GM12878 (cell line): ENCODE measurements around the gene COPZ2. TPM values are rescaled to one million over a fixed set of nuclear protein-coding genes. Genes with fewer than 3 reads are reported as not detected.
A peak's percentile ranks its signal among the peaks of the same experiment; 100 is the strongest.

Experiments
- BCL11A ChIP-seq: IDR thresholded peaks from 2 replicates; pipeline ENCODE4 v1.6.1; 2011; ENCODE audit warnings: low read depth, low read length
- IKZF2 ChIP-seq, 2 experiments: fragments of 450-650 bp; IDR thresholded peaks; 2 replicates each; pipeline ENCODE4 v1.6.1; 2017; ENCODE audit warnings: mild to moderate bottlenecking in 2 of 2, moderate library complexity in 2 of 2
- MEF2A ChIP-seq: IDR thresholded peaks from 2 replicates; pipeline ENCODE4 v1.6.1; 2011; ENCODE audit warnings: low read depth, mild to moderate bottlenecking, low read length, moderate library complexity; ENCODE audit not compliant: insufficient read depth
- MTA2 ChIP-seq: fragments of 450-650 bp; IDR thresholded peaks from 2 replicates; pipeline ENCODE4 v1.6.1; 2016; ENCODE audit warnings: low read depth, mild to moderate bottlenecking, moderate library complexity
- POU2F2 ChIP-seq: IDR thresholded peaks from 3 replicates; pipeline ENCODE4 v1.6.1; 2011; ENCODE audit warnings: low read depth, mild to moderate bottlenecking, low read length, borderline replicate concordance
- RAD51 ChIP-seq: fragments of 450-650 bp; IDR thresholded peaks from 2 replicates; pipeline ENCODE4 v1.6.1; 2016; ENCODE audit warnings: moderate library complexity, mild to moderate bottlenecking, inconsistent platforms
- RCOR1 ChIP-seq: conservative IDR thresholded peaks from 2 replicates; pipeline ENCODE4 v1.6.1; 2012; ENCODE audit warnings: low read depth, low read length, improper control_type of control experiment
- RUNX3 ChIP-seq: IDR thresholded peaks from 2 replicates; pipeline ENCODE4 v1.6.1; 2012; ENCODE audit warnings: low read length, inconsistent platforms
- SMARCA5 ChIP-seq: fragments of 450-650 bp; IDR thresholded peaks from 2 replicates; pipeline ENCODE4 v1.6.1; 2017; ENCODE audit warnings: mild to moderate bottlenecking
- SMC3 ChIP-seq: IDR thresholded peaks from 2 replicates; pipeline ENCODE4 v1.6.1; 2011; ENCODE audit warnings: low read length, improper control_type of control experiment, borderline replicate concordance
- SREBF2 ChIP-seq: IDR thresholded peaks from 2 replicates; pipeline ENCODE4 v1.6.1; 2012; ENCODE audit warnings: mild to moderate bottlenecking, low read length
- SUPT20H ChIP-seq: IDR thresholded peaks from 2 replicates; pipeline ENCODE4 v1.6.1; 2011; ENCODE audit warnings: low read depth, mild to moderate bottlenecking, low read length, moderate library complexity, borderline replicate concordance; ENCODE audit not compliant: control insufficient read depth
- YBX1 ChIP-seq: fragments of 450-650 bp; IDR thresholded peaks from 2 replicates; pipeline ENCODE4 v1.6.1; 2016; ENCODE audit warnings: antibody characterized with exemption
- polyA plus RNA-seq, 11 experiments: library from polyadenylated mRNA; depleted of rRNA in 4 of 11; unstranded in 6 of 11; stranded (reverse) in 5 of 11; fragments of >200 nt; fragmentation: Nextera tagmentation in 4 of 11; fragmentation: Illumina TruSeq in 1 of 11; extraction: Ambion mirVana in 4 of 11; extraction: Trizol in 1 of 11; gene quantifications; 1 replicate in 1 of 11; 2 replicates in 10 of 11; pipeline versions ENCODE4 v1.2.1 to v1.2.3, GENCODE V29; 2011 to 2016; ENCODE audit warnings: inconsistent platforms in 2 of 11, missing spikeins in 2 of 11, low read depth in 1 of 11
- total RNA-seq, 4 experiments: library from RNA; depleted of rRNA in 3 of 4; stranded (reverse); fragments of >200 nt in 3 of 4; fragmentation: Illumina TruSeq in 1 of 4; extraction: Trizol in 1 of 4; gene quantifications; 2 replicates each; pipeline versions ENCODE4 v1.2.1 to v1.2.3, GENCODE V29; 2013 to 2021
- TF ChIP-seq, protein P1 (sequence below): fragments of 450-650 bp; IDR thresholded peaks from 2 replicates; pipeline ENCODE4 v1.6.1; 2017; ENCODE audit warnings: mild to moderate bottlenecking
- TF ChIP-seq, protein P2 (sequence below): fragments of 150-350 bp; IDR thresholded peaks from 2 replicates; pipeline ENCODE4 v1.6.1; 2016; ENCODE audit warnings: low read depth, low read length
- TF ChIP-seq, protein P3 (sequence below): IDR thresholded peaks from 2 replicates; pipeline ENCODE4 v1.6.1; 2012; ENCODE audit warnings: improper control_type of control experiment, low read depth, low read length; ENCODE audit not compliant: insufficient replicate concordance

The COPZ2 gene
- total and polyA plus RNA-seq, 10 of the 15 experiments (the other 5 are each of a cell fraction or from before 2014, with no cell fraction given), result 0.20 to 4.3 (median 2.6) TPM

DNA sequence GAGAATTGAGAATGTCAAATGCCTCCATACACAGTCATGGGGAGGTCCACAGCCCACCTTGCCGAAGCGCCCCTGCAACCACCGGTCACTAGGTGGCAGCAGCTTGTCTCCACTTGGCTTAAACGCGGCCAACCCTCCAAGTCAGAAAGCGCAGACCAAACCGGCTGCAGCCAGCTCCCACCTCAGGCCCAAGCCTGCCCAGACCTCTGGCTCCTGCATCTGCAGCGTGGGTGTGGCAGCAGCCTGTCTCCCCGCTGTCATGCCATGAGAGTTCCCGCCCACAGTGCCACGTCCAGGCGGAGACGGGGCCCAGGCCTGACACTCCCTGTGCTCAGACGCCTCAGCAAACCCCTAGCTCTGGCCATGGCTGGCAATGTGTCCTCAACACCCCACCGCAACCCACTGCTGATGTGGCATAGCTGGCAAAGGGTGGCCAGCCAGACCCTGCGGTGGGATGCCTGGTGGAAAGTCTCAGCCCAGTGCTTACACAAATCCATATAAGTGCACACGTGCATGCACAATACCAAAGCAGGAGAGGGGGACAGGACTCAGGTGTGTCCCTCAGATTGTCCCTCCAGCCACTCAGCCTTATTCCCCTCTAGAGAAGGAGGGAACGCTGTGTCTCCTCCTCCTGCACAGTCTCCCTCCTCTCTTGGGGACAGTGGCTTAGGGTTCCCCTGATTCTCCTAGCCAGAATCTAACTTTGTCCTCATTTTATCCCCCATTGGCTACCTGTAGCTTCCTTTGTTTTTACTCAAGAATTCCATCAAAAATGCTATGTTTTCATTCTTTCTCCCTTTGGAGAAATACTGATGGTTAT lies 10.9 kb downstream of the COPZ2 start (continued):
- TF ChIP-seq, protein P1, sequence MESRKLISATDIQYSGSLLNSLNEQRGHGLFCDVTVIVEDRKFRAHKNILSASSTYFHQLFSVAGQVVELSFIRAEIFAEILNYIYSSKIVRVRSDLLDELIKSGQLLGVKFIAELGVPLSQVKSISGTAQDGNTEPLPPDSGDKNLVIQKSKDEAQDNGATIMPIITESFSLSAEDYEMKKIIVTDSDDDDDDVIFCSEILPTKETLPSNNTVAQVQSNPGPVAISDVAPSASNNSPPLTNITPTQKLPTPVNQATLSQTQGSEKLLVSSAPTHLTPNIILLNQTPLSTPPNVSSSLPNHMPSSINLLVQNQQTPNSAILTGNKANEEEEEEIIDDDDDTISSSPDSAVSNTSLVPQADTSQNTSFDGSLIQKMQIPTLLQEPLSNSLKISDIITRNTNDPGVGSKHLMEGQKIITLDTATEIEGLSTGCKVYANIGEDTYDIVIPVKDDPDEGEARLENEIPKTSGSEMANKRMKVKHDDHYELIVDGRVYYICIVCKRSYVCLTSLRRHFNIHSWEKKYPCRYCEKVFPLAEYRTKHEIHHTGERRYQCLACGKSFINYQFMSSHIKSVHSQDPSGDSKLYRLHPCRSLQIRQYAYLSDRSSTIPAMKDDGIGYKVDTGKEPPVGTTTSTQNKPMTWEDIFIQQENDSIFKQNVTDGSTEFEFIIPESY, result no peak
- TF ChIP-seq SMARCA5 (0 out of 2 replicates have a peak, but pooled peaks have one; percentile 55), RUNX3 (peak; percentile 49), MTA2 (no peak), IKZF2 (IDR thresholded peaks at IDR 0.05) (no peak; a peak in 1 of 4 replicates), RCOR1 (no peak), SUPT20H (no peak), RAD51 (no peak), POU2F2 (0 out of 3 replicates have a peak, but pooled peaks have one; percentile 31), YBX1 (no peak), BCL11A (no peak), MEF2A (no peak), SREBF2 (no peak), SMC3 (peak; percentile 92)
- TF ChIP-seq, protein P2, sequence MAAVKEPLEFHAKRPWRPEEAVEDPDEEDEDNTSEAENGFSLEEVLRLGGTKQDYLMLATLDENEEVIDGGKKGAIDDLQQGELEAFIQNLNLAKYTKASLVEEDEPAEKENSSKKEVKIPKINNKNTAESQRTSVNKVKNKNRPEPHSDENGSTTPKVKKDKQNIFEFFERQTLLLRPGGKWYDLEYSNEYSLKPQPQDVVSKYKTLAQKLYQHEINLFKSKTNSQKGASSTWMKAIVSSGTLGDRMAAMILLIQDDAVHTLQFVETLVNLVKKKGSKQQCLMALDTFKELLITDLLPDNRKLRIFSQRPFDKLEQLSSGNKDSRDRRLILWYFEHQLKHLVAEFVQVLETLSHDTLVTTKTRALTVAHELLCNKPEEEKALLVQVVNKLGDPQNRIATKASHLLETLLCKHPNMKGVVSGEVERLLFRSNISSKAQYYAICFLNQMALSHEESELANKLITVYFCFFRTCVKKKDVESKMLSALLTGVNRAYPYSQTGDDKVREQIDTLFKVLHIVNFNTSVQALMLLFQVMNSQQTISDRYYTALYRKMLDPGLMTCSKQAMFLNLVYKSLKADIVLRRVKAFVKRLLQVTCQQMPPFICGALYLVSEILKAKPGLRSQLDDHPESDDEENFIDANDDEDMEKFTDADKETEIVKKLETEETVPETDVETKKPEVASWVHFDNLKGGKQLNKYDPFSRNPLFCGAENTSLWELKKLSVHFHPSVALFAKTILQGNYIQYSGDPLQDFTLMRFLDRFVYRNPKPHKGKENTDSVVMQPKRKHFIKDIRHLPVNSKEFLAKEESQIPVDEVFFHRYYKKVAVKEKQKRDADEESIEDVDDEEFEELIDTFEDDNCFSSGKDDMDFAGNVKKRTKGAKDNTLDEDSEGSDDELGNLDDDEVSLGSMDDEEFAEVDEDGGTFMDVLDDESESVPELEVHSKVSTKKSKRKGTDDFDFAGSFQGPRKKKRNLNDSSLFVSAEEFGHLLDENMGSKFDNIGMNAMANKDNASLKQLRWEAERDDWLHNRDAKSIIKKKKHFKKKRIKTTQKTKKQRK, result no peak
- TF ChIP-seq, protein P3, sequence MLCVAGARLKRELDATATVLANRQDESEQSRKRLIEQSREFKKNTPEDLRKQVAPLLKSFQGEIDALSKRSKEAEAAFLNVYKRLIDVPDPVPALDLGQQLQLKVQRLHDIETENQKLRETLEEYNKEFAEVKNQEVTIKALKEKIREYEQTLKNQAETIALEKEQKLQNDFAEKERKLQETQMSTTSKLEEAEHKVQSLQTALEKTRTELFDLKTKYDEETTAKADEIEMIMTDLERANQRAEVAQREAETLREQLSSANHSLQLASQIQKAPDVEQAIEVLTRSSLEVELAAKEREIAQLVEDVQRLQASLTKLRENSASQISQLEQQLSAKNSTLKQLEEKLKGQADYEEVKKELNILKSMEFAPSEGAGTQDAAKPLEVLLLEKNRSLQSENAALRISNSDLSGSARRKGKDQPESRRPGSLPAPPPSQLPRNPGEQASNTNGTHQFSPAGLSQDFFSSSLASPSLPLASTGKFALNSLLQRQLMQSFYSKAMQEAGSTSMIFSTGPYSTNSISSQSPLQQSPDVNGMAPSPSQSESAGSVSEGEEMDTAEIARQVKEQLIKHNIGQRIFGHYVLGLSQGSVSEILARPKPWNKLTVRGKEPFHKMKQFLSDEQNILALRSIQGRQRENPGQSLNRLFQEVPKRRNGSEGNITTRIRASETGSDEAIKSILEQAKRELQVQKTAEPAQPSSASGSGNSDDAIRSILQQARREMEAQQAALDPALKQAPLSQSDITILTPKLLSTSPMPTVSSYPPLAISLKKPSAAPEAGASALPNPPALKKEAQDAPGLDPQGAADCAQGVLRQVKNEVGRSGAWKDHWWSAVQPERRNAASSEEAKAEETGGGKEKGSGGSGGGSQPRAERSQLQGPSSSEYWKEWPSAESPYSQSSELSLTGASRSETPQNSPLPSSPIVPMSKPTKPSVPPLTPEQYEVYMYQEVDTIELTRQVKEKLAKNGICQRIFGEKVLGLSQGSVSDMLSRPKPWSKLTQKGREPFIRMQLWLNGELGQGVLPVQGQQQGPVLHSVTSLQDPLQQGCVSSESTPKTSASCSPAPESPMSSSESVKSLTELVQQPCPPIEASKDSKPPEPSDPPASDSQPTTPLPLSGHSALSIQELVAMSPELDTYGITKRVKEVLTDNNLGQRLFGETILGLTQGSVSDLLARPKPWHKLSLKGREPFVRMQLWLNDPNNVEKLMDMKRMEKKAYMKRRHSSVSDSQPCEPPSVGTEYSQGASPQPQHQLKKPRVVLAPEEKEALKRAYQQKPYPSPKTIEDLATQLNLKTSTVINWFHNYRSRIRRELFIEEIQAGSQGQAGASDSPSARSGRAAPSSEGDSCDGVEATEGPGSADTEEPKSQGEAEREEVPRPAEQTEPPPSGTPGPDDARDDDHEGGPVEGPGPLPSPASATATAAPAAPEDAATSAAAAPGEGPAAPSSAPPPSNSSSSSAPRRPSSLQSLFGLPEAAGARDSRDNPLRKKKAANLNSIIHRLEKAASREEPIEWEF, result no peak
